Motor neuron (in vitro differentiated cells): ENCODE measurements around the gene LRRC37A3. TPM values are rescaled to one million over a fixed set of nuclear protein-coding genes. Genes with fewer than 3 reads are reported as not detected.
"Not testable (repeated sequence)": the region's sequence is repeated elsewhere in the genome, so short reads cannot be mapped to it uniquely, and the experiment has no call there.

Experiments
- ATAC-seq, 8 experiments: fragments of 200-7000 bp; cut with Tn5 transposase; replicated peaks in 6 of 8; 2 replicates each; pipeline ENCODE4 v1.8.0; 2021; ENCODE audit warnings: mild to moderate bottlenecking in 8 of 8, moderate library complexity in 8 of 8
- H3K27ac ChIP-seq, 2 donors: fragments of 250-450 bp; sonication (Bioruptor Pico); 2 replicates each; pipeline ENCODE4 v1.9.0; 2021; ENCODE audit warnings: antibody characterized with exemption in 2 of 2, mild to moderate bottlenecking in 2 of 2, moderate library complexity in 1 of 2
- H3K4me1 ChIP-seq, 2 donors: fragments of 250-450 bp; sonication (Bioruptor Pico); replicated peaks in 1 of 2; 2 replicates each; pipeline ENCODE4 v1.6.1; 2021; ENCODE audit warnings: antibody characterized with exemption in 2 of 2, mild to moderate bottlenecking in 2 of 2, moderate library complexity in 1 of 2
- H3K4me3 ChIP-seq, 5 donors: fragments of 250-450 bp; sonication (Bioruptor Pico); 2 replicates each; pipeline ENCODE4 v1.9.0; 2021; ENCODE audit warnings: antibody characterized with exemption in 5 of 5, mild to moderate bottlenecking in 5 of 5, moderate library complexity in 4 of 5
- WGBS, 10 experiments: fragments of 450-650 bp; shearing (Covaris generic); methylation state at CpG; one replicate each; pipeline ENCODE4 v1.0.0; 2022; 5-methylcytosine and 5-hydroxymethylcytosine counted together
- in situ Hi-C, 9 experiments: fragments of 400-800 bp; cut with MboI; loops; one replicate each; pipeline ENCODE4 v1.15.0; 2021; ENCODE audit warnings: low sequenced_read_pairs in 9 of 9, low pct_unique_long_range_greater_than_20kb in 2 of 9; ENCODE audit not compliant: unreplicated experiment in 9 of 9
- total RNA-seq, 8 experiments: library from RNA; unstranded; fragments of 300-600 nt; gene quantifications; 2 replicates each; pipeline versions ENCODE4 v1.2.3 to v1.2.4, GENCODE V29; 2022

Gene LRRC37A3
- total RNA-seq, 8 experiments from 2014 or later: 5.7 to 21.4 (median 8.7) TPM

- in situ Hi-C loops: no loop called here
- Histone ChIP-seq H3K4me3 (no peak overlapping the region), H3K4me1 (peaks cover 0 to 3% of the 10 kb centered on the region in 2 donors), H3K27ac (no peak overlapping the region)
- 80 to 100% (median 88%) methylated on average over 4 to 12 of the region's 12 CpGs for WGBS, 10 experiments
- no peak for ATAC-seq
Observed at GRCh38 chr17:64920419-64921172, 1.3 kb upstream of the LRRC37A3 start.

- ATAC-seq: peak in 2 of 8 experiments; percentile 8 to 18
- WGBS, 10 experiments: 40 to 94% (median 87%) methylated on average over 1 to 9 of the region's 9 CpGs
- Histone ChIP-seq H3K4me1 (peaks cover 0 to 3% of the 10 kb centered on the region in 2 donors), H3K4me3 (peak overlapping the region; percentile 54 to 100 (median 60)), H3K27ac (peak overlapping the region in 1 of 2 donors; percentile 97)
- in situ Hi-C loops: no loop called here
Observed at GRCh38 chr17:64920026-64920418, 744 bp upstream of the LRRC37A3 start.

- H3K4me1 ChIP-seq, in situ Hi-C loops: not testable (repeated sequence)
- 0% methylated on average over 3 of the region's 47 CpGs; no CpG with 5 or more reads in 9 of the 10 experiments for WGBS, 10 experiments
- peak; percentile 46 to 69 (median 59) for ATAC-seq
- Histone ChIP-seq H3K4me3 (peak overlapping the region; percentile 54 to 100 (median 60)), H3K27ac (peak overlapping the region; percentile 85 to 97)
Observed at GRCh38 chr17:64918842-64919288, 413 bp downstream of the LRRC37A3 start.

GRCh38 chr17:64917540-64917939, 1.7 kb downstream of the LRRC37A3 start:
- 100% methylated on average over 4 of the region's 16 CpGs; no CpG with 5 or more reads in 9 of the 10 experiments for WGBS, 10 experiments
- H3K4me3 ChIP-seq, in situ Hi-C loops, H3K4me1 ChIP-seq, H3K27ac ChIP-seq, ATAC-seq: not testable (repeated sequence)

GRCh38 chr17:64915244-64915643, 4.0 kb downstream of the LRRC37A3 start:
- in situ Hi-C loops, H3K4me1 ChIP-seq, ATAC-seq, H3K27ac ChIP-seq, H3K4me3 ChIP-seq: not testable (repeated sequence)
- no CpG with 5 or more reads among the region's 1 CpG for WGBS, 10 experiments

- H3K4me3 ChIP-seq, H3K27ac ChIP-seq, H3K4me1 ChIP-seq, in situ Hi-C loops: not testable (repeated sequence)
- ATAC-seq: peak in 1 of 8 experiments; percentile 49
- WGBS, 10 experiments: no CpG with 5 or more reads among the region's 3 CpGs
Observed at GRCh38 chr17:64910191-64910514, 9.1 kb downstream of the LRRC37A3 start.

GRCh38 chr17:64909511-64910190, 9.6 kb downstream of the LRRC37A3 start:
- in situ Hi-C loops, H3K4me1 ChIP-seq, H3K4me3 ChIP-seq, H3K27ac ChIP-seq: not testable (repeated sequence)
- no CpG with 5 or more reads among the region's 7 CpGs for WGBS, 10 experiments
- ATAC-seq: peak in 1 of 8 experiments; percentile 27

- H3K27ac ChIP-seq, H3K4me3 ChIP-seq, in situ Hi-C loops, H3K4me1 ChIP-seq, ATAC-seq: not testable (repeated sequence)
- WGBS, 10 experiments: no CpG with 5 or more reads among the region's 5 CpGs
Observed at GRCh38 chr17:64904069-64904468, 15.2 kb downstream of the LRRC37A3 start.

GRCh38 chr17:64897136-64897535, 22.1 kb downstream of the LRRC37A3 start:
- H3K4me3 ChIP-seq, ATAC-seq, H3K27ac ChIP-seq, in situ Hi-C loops, H3K4me1 ChIP-seq: not testable (repeated sequence)
- WGBS, 10 experiments: 89 to 100% (median 93%) methylated on average over 3 to 5 of the region's 15 CpGs; no CpG with 5 or more reads in 7 of the 10 experiments

GRCh38 chr17:64874210-64874609, 45.1 kb downstream of the LRRC37A3 start:
- H3K4me1 ChIP-seq, H3K4me3 ChIP-seq, H3K27ac ChIP-seq, ATAC-seq, in situ Hi-C loops: not testable (repeated sequence)
- no CpG with 5 or more reads among the region's 29 CpGs for WGBS, 10 experiments

- ATAC-seq: peak in 5 of 8 experiments; percentile 38 to 96 (median 83)
- in situ Hi-C loops, H3K4me3 ChIP-seq, H3K4me1 ChIP-seq, H3K27ac ChIP-seq: not testable (repeated sequence)
- no CpG with 5 or more reads among the region's 49 CpGs for WGBS, 10 experiments
Observed at GRCh38 chr17:64847504-64848466, 71.5 kb downstream of the LRRC37A3 start.

GRCh38 chr17:64846892-64847291, 72.4 kb downstream of the LRRC37A3 start:
- no CpG with 5 or more reads among the region's 4 CpGs for WGBS, 10 experiments
- H3K27ac ChIP-seq, H3K4me1 ChIP-seq, H3K4me3 ChIP-seq, in situ Hi-C loops: not testable (repeated sequence)
- peak in 2 of 8 experiments; percentile 89 to 94 for ATAC-seq

GRCh38 chr17:64843918-64844317, 75.4 kb downstream of the LRRC37A3 start:
- H3K4me3 ChIP-seq, H3K4me1 ChIP-seq, in situ Hi-C loops, ATAC-seq, H3K27ac ChIP-seq: not testable (repeated sequence)
- 90 to 100% methylated on average over 1 to 4 of the region's 8 CpGs; no CpG with 5 or more reads in 8 of the 10 experiments for WGBS, 10 experiments
